GM23338 (cell line): ENCODE measurements around the gene SLFN5. TPM values are rescaled to one million over a fixed set of nuclear protein-coding genes. Genes with fewer than 3 reads are reported as not detected.

Experiments used
- ATAC-seq: fragments of 200-7000 bp; cut with Tn5 transposase; 3 replicates; pipeline ENCODE4 v1.9.1; 2020
- DNase-seq: peaks from one replicate; pipeline ENCODE4 v3.0.0-alpha.2; 2015; ENCODE audit warnings: low spot score
- H2AFZ ChIP-seq: fragments of 200-600 bp; sonication (generic); 2 replicates; pipeline ENCODE4 v1.8.0; 2016; ENCODE audit warnings: antibody characterized with exemption, mild to moderate bottlenecking, moderate library complexity
- H3F3A ChIP-seq: fragments of 200-600 bp; sonication (generic); replicated peaks from 2 replicates; pipeline ENCODE4 v1.8.0; 2017; ENCODE audit warnings: antibody characterized with exemption, mixed run types, low read depth
- H3K27ac ChIP-seq: fragments of 200-600 bp; sonication (generic); 2 replicates; pipeline ENCODE4 v1.6.1; 2016; ENCODE audit warnings: low read depth
- H3K27me3 ChIP-seq: fragments of 200-600 bp; sonication (generic); 2 replicates; pipeline ENCODE4 v1.8.0; 2016; ENCODE audit warnings: mild to moderate bottlenecking, mixed run types, moderate library complexity; ENCODE audit not compliant: insufficient read depth
- H3K36me3 ChIP-seq: fragments of 200-600 bp; sonication (generic); 2 replicates; pipeline ENCODE4 v1.8.0; 2016; ENCODE audit warnings: mild to moderate bottlenecking; ENCODE audit not compliant: insufficient read depth
- H3K4me1 ChIP-seq: fragments of 200-600 bp; sonication (generic); 2 replicates; pipeline ENCODE4 v1.8.0; 2016; ENCODE audit warnings: mild to moderate bottlenecking, moderate library complexity; ENCODE audit not compliant: insufficient read depth
- H3K4me2 ChIP-seq: fragments of 200-600 bp; sonication (generic); 2 replicates; pipeline ENCODE4 v1.7.1; 2017; ENCODE audit warnings: mixed run types
- H3K4me3 ChIP-seq: fragments of 200-600 bp; sonication (generic); 2 replicates; pipeline ENCODE4 v1.6.1; 2016; ENCODE audit warnings: mixed run types
- H3K79me2 ChIP-seq: fragments of 200-600 bp; sonication (generic); replicated peaks from 2 replicates; pipeline ENCODE4 v1.8.0; 2017; ENCODE audit warnings: mild to moderate bottlenecking; ENCODE audit not compliant: insufficient read depth
- H3K9me2 ChIP-seq: fragments of 200-600 bp; sonication (generic); 2 replicates; pipeline ENCODE4 v1.8.0; 2017; ENCODE audit not compliant: insufficient read depth
- H4K20me1 ChIP-seq: fragments of 200-600 bp; sonication (generic); replicated peaks from 2 replicates; pipeline ENCODE4 v1.8.0; 2017; ENCODE audit warnings: mild to moderate bottlenecking; ENCODE audit not compliant: insufficient read depth
- H3K27ac Mint-ChIP-seq: 2 replicates; pipeline ENCODE4 v1.8.0; 2020; ENCODE audit warnings: inconsistent platforms, mild to moderate bottlenecking, moderate library complexity, mixed read lengths
- H3K27me3 Mint-ChIP-seq: 3 replicates; pipeline ENCODE4 v1.8.0; 2022; ENCODE audit warnings: low read depth, mild to moderate bottlenecking, moderate library complexity, mixed read lengths, inconsistent platforms; ENCODE audit not compliant: insufficient read depth, poor library complexity
- H3K36me3 Mint-ChIP-seq: 3 replicates; pipeline ENCODE4 v1.8.0; 2021; ENCODE audit warnings: low read depth, mild to moderate bottlenecking, inconsistent platforms, moderate library complexity, mixed read lengths
- H3K4me1 Mint-ChIP-seq: 3 replicates; pipeline ENCODE4 v1.8.0; 2020; ENCODE audit warnings: mild to moderate bottlenecking, inconsistent platforms, mixed read lengths
- H3K4me3 Mint-ChIP-seq: 3 replicates; pipeline ENCODE4 v1.8.0; 2021; ENCODE audit warnings: moderate library complexity, mild to moderate bottlenecking, inconsistent platforms, mixed read lengths
- H3K9me3 Mint-ChIP-seq: 3 replicates; pipeline ENCODE4 v1.8.0; 2020; ENCODE audit warnings: moderate library complexity, mild to moderate bottlenecking, inconsistent platforms, mixed read lengths
- CREB1 ChIP-seq: fragments of 250-450 bp; sonication (Bioruptor Pico); IDR thresholded peaks from 2 replicates; pipeline ENCODE4 v1.5.0; 2020; ENCODE audit warnings: low read depth, mild to moderate bottlenecking, moderate library complexity
- CTCF ChIP-seq, 2 experiments: fragments of 200-600 bp in 1 of 2; sonication (generic) in 1 of 2; conservative IDR thresholded peaks; 2 replicates each; pipeline versions ENCODE4 v1.5.1 to v1.6.1; 2016 to 2017; ENCODE audit warnings: antibody characterized with exemption in 2 of 2, low read depth in 2 of 2, mild to moderate bottlenecking in 2 of 2, moderate library complexity in 1 of 2
- EZH2 ChIP-seq: fragments of 200-600 bp; sonication (generic); IDR thresholded peaks from one replicate; pipeline ENCODE4 v1.8.0; 2017; ENCODE audit warnings: antibody characterized with exemption, mild to moderate bottlenecking, low read depth; ENCODE audit not compliant: unreplicated experiment
- EZH2phosphoT487 ChIP-seq: fragments of 200-600 bp; sonication (generic); IDR thresholded peaks from one replicate; pipeline ENCODE4 v1.8.1; 2018; ENCODE audit warnings: antibody characterized with exemption; ENCODE audit not compliant: unreplicated experiment
- JUNB ChIP-seq: IDR thresholded peaks from one replicate; pipeline ENCODE4 v1.6.1; 2016; ENCODE audit warnings: antibody characterized with exemption; ENCODE audit not compliant: unreplicated experiment
- NANOG ChIP-seq: IDR thresholded peaks from 2 replicates; pipeline ENCODE4 v1.6.1; 2016; ENCODE audit warnings: antibody characterized with exemption, borderline replicate concordance
- POLR2AphosphoS5 ChIP-seq: IDR thresholded peaks from 2 replicates; pipeline ENCODE4 v1.6.1; 2016; ENCODE audit warnings: antibody characterized with exemption, low read depth
- REST ChIP-seq: IDR thresholded peaks from one replicate; pipeline ENCODE4 v1.6.1; 2018; ENCODE audit warnings: antibody characterized with exemption; ENCODE audit not compliant: unreplicated experiment
- STAT1 ChIP-seq: IDR thresholded peaks from one replicate; pipeline ENCODE4 v1.6.1; 2016; ENCODE audit warnings: antibody characterized with exemption; ENCODE audit not compliant: unreplicated experiment
- ZNF114 ChIP-seq: fragments of 250-450 bp; sonication (Bioruptor Pico); IDR thresholded peaks from 2 replicates; pipeline ENCODE4 v1.5.0; 2020; ENCODE audit warnings: mild to moderate bottlenecking, moderate library complexity
- ZNF331 ChIP-seq: fragments of 250-450 bp; sonication (Bioruptor Pico); IDR thresholded peaks from 2 replicates; pipeline ENCODE4 v1.5.0; 2020; ENCODE audit warnings: low read depth, mild to moderate bottlenecking, moderate library complexity
- polyA plus RNA-seq: library from polyadenylated mRNA; unstranded; fragments of >200 nt; fragmentation: Nextera tagmentation; extraction: Ambion mirVana; gene quantifications from 2 replicates; pipeline ENCODE4 v1.2.1, GENCODE V29; 2016
- total RNA-seq: library from RNA; depleted of rRNA; stranded (reverse); fragments of >200 nt; shearing (Covaris generic); gene quantifications from 2 replicates; pipeline ENCODE4 v1.2.3, GENCODE V29; 2014
- TF ChIP-seq, protein P1 (sequence below): IDR thresholded peaks from 2 replicates; pipeline ENCODE4 v1.6.1; 2016; ENCODE audit warnings: antibody characterized with exemption
- TF ChIP-seq, protein P2 (sequence below): fragments of 250-450 bp; sonication (Bioruptor Pico); IDR thresholded peaks from 2 replicates; pipeline ENCODE4 v1.5.0; 2020; ENCODE audit warnings: mild to moderate bottlenecking, moderate library complexity

The SLFN5 gene
- total and polyA plus RNA-seq, 2 experiments from 2014 or later, result 1.4 to 6.4 TPM

DNA sequence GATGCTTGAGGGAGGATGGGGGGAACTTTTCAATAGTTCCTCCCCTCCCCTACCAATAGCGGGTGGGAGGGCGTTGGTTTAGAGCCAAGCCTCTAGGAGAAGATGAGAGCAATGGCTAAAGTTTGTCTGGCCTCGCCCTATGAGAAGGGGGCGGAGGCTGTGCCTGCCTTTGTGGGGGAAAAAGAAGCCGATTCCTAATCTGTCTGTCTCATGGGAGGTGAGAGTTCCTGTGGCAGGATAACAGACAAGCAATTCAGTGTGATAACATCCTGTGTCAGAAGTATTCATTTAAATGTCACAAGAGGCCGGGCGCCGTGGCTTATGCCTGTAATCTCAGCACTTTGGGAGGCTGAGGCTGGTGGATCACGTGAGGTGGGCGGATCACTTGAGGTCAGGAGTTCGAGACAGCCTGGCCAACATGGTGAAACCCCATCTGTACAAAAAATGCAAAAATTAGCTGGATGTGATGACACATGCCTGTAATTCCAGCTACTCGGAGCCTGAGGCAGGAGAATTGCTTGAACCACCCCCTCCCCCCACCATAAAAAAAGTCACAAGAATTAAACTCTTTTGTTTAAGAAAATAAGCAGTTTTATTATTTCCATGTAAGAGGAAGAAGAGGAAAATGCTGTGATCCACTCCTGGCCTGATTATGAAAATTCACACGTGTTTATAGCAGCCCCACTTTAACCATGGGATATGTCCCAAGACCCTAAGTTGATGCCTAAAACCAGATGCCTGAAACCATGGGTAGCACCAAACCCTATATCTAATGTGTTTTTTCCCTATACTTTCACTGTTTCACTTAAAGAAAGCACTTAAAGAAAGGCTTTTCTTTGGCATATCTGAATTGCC is 1.7 kb downstream of the SLFN5 start:
- Histone ChIP-seq H2AFZ (no peak overlapping the region), H3K9me2 (no peaks in the 10 kb centered on the region), H3K27me3 (peaks cover 11% of the 10 kb centered on the region; the same call in 1 of the 2 replicates), H4K20me1 (no peaks in the 10 kb centered on the region), H3K4me3 (peak overlapping the region; percentile 88), H3K36me3 (no peaks in the 10 kb centered on the region), H3K79me2 (no peaks in the 10 kb centered on the region), H3F3A (peaks cover 7% of the 10 kb centered on the region; the same call in 1 of the 2 replicates), H3K4me1 (peaks cover 19% of the 10 kb centered on the region; the same call in 1 of the 2 replicates), H3K4me2 (peak overlapping the region; percentile 95), H3K27ac (no peak overlapping the region)
- Mint-ChIP-seq H3K27ac (no peak overlapping the region), H3K4me3 (peak overlapping the region; percentile 94), H3K4me1 (peaks cover 22% of the 10 kb centered on the region), H3K36me3 (no peaks in the 10 kb centered on the region), H3K27me3 (peaks cover 12% of the 10 kb centered on the region), H3K9me3 (no peaks in the 10 kb centered on the region)
- ATAC-seq (peak; percentile 6), DNase-seq (peak; percentile 52)
- TF ChIP-seq EZH2phosphoT487, result no peak
- TF ChIP-seq ZNF331 (CRISPR knock-in tag), result no peak
- TF ChIP-seq NANOG, result no peak
- TF ChIP-seq POLR2AphosphoS5, result no peak
- TF ChIP-seq CTCF (conservative IDR thresholded peaks at IDR 0.05; ENCODE audit: low read depth in 2 of 2), result no peak
- no peak for TF ChIP-seq JUNB
- TF ChIP-seq, protein P1, sequence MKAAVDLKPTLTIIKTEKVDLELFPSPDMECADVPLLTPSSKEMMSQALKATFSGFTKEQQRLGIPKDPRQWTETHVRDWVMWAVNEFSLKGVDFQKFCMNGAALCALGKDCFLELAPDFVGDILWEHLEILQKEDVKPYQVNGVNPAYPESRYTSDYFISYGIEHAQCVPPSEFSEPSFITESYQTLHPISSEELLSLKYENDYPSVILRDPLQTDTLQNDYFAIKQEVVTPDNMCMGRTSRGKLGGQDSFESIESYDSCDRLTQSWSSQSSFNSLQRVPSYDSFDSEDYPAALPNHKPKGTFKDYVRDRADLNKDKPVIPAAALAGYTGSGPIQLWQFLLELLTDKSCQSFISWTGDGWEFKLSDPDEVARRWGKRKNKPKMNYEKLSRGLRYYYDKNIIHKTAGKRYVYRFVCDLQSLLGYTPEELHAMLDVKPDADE, result no peak
- no peak for TF ChIP-seq EZH2
- TF ChIP-seq CREB1 (CRISPR knock-in tag), result no peak
- TF ChIP-seq ZNF114, result no peak
- TF ChIP-seq, protein P2, sequence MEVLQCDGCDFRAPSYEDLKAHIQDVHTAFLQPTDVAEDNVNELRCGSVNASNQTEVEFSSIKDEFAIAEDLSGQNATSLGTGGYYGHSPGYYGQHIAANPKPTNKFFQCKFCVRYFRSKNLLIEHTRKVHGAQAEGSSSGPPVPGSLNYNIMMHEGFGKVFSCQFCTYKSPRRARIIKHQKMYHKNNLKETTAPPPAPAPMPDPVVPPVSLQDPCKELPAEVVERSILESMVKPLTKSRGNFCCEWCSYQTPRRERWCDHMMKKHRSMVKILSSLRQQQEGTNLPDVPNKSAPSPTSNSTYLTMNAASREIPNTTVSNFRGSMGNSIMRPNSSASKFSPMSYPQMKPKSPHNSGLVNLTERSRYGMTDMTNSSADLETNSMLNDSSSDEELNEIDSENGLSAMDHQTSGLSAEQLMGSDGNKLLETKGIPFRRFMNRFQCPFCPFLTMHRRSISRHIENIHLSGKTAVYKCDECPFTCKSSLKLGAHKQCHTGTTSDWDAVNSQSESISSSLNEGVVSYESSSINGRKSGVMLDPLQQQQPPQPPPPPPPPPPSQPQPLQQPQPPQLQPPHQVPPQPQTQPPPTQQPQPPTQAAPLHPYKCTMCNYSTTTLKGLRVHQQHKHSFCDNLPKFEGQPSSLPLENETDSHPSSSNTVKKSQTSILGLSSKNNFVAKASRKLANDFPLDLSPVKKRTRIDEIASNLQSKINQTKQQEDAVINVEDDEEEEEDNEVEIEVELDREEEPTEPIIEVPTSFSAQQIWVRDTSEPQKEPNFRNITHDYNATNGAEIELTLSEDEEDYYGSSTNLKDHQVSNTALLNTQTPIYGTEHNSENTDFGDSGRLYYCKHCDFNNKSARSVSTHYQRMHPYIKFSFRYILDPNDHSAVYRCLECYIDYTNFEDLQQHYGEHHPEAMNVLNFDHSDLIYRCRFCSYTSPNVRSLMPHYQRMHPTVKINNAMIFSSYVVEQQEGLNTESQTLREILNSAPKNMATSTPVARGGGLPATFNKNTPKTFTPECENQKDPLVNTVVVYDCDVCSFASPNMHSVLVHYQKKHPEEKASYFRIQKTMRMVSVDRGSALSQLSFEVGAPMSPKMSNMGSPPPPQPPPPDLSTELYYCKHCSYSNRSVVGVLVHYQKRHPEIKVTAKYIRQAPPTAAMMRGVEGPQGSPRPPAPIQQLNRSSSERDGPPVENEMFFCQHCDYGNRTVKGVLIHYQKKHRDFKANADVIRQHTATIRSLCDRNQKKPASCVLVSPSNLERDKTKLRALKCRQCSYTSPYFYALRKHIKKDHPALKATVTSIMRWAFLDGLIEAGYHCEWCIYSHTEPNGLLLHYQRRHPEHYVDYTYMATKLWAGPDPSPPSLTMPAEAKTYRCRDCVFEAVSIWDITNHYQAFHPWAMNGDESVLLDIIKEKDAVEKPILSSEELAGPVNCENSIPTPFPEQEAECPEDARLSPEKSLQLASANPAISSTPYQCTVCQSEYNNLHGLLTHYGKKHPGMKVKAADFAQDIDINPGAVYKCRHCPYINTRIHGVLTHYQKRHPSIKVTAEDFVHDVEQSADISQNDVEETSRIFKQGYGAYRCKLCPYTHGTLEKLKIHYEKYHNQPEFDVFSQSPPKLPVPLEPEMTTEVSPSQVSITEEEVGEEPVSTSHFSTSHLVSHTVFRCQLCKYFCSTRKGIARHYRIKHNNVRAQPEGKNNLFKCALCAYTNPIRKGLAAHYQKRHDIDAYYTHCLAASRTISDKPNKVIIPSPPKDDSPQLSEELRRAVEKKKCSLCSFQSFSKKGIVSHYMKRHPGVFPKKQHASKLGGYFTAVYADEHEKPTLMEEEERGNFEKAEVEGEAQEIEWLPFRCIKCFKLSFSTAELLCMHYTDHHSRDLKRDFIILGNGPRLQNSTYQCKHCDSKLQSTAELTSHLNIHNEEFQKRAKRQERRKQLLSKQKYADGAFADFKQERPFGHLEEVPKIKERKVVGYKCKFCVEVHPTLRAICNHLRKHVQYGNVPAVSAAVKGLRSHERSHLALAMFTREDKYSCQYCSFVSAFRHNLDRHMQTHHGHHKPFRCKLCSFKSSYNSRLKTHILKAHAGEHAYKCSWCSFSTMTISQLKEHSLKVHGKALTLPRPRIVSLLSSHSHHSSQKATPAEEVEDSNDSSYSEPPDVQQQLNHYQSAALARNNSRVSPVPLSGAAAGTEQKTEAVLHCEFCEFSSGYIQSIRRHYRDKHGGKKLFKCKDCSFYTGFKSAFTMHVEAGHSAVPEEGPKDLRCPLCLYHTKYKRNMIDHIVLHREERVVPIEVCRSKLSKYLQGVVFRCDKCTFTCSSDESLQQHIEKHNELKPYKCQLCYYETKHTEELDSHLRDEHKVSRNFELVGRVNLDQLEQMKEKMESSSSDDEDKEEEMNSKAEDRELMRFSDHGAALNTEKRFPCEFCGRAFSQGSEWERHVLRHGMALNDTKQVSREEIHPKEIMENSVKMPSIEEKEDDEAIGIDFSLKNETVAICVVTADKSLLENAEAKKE (CRISPR knock-in tag), result no peak
- no peak for TF ChIP-seq REST
- TF ChIP-seq STAT1, result no peak
